ENCODE measurements around the gene PUS1.

Gene PUS1

DNA sequence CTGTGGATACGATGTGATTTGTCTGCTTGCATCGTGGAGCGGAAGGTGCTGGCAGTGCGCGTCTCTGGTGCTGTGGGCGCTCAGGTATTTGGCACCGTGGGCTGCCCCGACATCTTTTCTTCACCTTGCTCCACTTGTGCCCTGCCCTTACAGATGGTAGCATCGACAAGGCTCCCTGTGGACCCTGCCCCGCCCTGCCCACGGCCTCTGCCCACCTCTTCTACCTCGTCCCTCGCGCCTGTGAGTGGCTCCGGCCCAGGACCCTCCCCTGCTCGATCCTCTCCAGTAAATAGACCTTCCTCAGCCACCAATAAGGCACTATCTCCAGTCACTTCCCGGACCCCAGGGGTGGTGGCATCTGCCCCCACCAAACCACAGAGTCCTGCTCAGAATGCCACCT, 57.3 kb downstream of the PUS1 start:
- no peaks in the 10 kb centered on the region for H3K9me3 ChIP-seq
- peaks cover 51% of the 10 kb centered on the region for H3K36me3 ChIP-seq (replicated peaks)
- H3K4me3 ChIP-seq, result no peak overlapping the region
- H3K4me1 ChIP-seq, result no peaks in the 10 kb centered on the region
- no peaks in the 10 kb centered on the region for H3K27me3 ChIP-seq (ENCODE audit: low read depth)
- in situ Hi-C loops (cut with MboI; ENCODE audit: low sequenced_read_pairs), result no loop called here
- no peak for DNase-seq (ENCODE audit: low spot score in 2 of 2)

- Histone ChIP-seq H3K27me3 (ENCODE audit: low read depth) (no peaks in the 10 kb centered on the region), H3K36me3 (replicated peaks) (peaks cover 52% of the 10 kb centered on the region), H3K4me3 (no peak overlapping the region), H3K4me1 (no peaks in the 10 kb centered on the region), H3K9me3 (no peaks in the 10 kb centered on the region)
- DNase-seq (ENCODE audit: low spot score in 2 of 2), result no peak
- in situ Hi-C loops (cut with MboI; ENCODE audit: low sequenced_read_pairs), result no loop called here
Measured at GRCh38 chr12:131986910-131987309, 57.8 kb downstream of the PUS1 start.

GRCh38 chr12:131987552-131987951, 58.5 kb downstream of the PUS1 start:
- Histone ChIP-seq H3K9me3 (no peaks in the 10 kb centered on the region), H3K4me1 (no peaks in the 10 kb centered on the region), H3K27me3 (ENCODE audit: low read depth) (no peaks in the 10 kb centered on the region), H3K36me3 (replicated peaks) (peaks cover 52% of the 10 kb centered on the region), H3K4me3 (no peak overlapping the region)
- DNase-seq (ENCODE audit: low spot score in 2 of 2), result no peak
- in situ Hi-C loops (cut with MboI; ENCODE audit: low sequenced_read_pairs), result no loop called here

- in situ Hi-C loops (cut with MboI; ENCODE audit: low sequenced_read_pairs), result no loop called here
- H3K4me3 ChIP-seq, result no peak overlapping the region
- H3K36me3 ChIP-seq (replicated peaks), result peaks cover 57% of the 10 kb centered on the region
- H3K4me1 ChIP-seq, result no peaks in the 10 kb centered on the region
- no peaks in the 10 kb centered on the region for H3K9me3 ChIP-seq
- DNase-seq (ENCODE audit: low spot score in 2 of 2), result no peak
- no peaks in the 10 kb centered on the region for H3K27me3 ChIP-seq (ENCODE audit: low read depth)
Measured at GRCh38 chr12:131988054-131988796, 59.1 kb downstream of the PUS1 start.

DNA sequence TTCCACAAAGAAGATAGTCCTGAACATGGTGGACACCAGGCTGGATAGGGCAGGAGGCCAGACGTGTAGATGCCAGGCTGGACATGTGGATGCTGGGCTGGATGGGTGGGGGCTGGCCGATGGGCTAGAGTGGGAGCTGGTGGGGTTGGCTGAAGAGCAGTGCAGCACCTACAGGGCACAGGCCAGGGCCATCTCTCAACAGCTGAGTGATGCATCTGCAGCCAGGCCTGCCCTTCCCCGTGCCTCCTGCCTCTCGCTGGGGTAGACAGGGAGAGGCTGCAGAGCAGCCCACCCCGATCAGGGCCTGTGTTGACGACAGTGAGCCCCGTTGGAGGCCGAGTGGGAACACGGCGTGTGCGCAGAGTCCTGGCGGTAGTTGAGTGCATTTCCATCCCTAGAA, 59.9 kb downstream of the PUS1 start:
- no peak overlapping the region for H3K4me3 ChIP-seq

GRCh38 chr12:131990066-131990979, 61.2 kb downstream of the PUS1 start:
- H3K4me1 ChIP-seq, result no peaks in the 10 kb centered on the region
- in situ Hi-C loops (cut with MboI; ENCODE audit: low sequenced_read_pairs), result no loop called here
- H3K4me3 ChIP-seq, result no peak overlapping the region
- DNase-seq (ENCODE audit: low spot score in 2 of 2), result no peak
- H3K9me3 ChIP-seq, result no peaks in the 10 kb centered on the region
- peaks cover 53% of the 10 kb centered on the region for H3K36me3 ChIP-seq (replicated peaks)
- no peaks in the 10 kb centered on the region for H3K27me3 ChIP-seq (ENCODE audit: low read depth)

More for the DNA sequence above, 59.9 kb downstream of the PUS1 start:
- H3K27me3 ChIP-seq (ENCODE audit: low read depth), result no peaks in the 10 kb centered on the region
- in situ Hi-C loops (cut with MboI; ENCODE audit: low sequenced_read_pairs), result no loop called here
- no peak for DNase-seq (ENCODE audit: low spot score in 2 of 2)
- H3K9me3 ChIP-seq, result no peaks in the 10 kb centered on the region
- peaks cover 53% of the 10 kb centered on the region for H3K36me3 ChIP-seq (replicated peaks)
- H3K4me1 ChIP-seq, result no peaks in the 10 kb centered on the region

GRCh38 chr12:131990980-131991305, 61.9 kb downstream of the PUS1 start:
- H3K4me3 ChIP-seq, result no peak overlapping the region
- no peaks in the 10 kb centered on the region for H3K9me3 ChIP-seq
- in situ Hi-C loops (cut with MboI; ENCODE audit: low sequenced_read_pairs), result no loop called here
- H3K27me3 ChIP-seq (ENCODE audit: low read depth), result no peaks in the 10 kb centered on the region
- H3K4me1 ChIP-seq, result no peaks in the 10 kb centered on the region
- DNase-seq (ENCODE audit: low spot score in 2 of 2), result no peak
- peaks cover 52% of the 10 kb centered on the region for H3K36me3 ChIP-seq (replicated peaks)

DNA sequence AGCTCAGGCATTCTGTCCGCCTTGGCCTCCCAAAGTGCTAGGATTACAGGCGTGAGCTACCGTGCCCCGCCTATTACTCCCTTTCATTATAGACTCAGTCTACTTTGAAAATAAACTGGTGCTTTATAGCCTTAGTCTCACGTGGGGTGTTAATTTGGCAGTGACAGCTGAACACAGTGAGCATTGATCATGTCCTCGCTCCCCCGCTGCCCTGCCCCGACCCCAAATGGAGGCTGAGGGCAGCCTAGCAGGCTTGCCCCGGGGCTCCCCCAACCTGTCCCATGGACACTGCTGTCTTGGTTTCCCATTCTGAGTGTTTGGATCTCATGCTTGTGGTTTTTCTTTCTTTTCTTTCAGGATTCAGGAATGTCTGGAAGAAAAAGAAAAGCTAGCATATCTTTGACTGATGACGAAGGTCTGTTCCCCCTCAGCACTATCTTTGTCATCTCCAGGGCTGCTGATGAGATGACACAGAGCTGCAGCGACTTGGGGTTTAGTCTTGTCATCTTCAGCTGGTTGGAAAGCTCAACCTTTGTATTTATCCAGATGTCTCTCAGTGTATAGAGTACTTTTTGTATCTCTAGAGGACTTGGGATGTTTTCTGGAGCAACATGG, 62.8 kb downstream of the PUS1 start:
- in situ Hi-C loops (cut with MboI; ENCODE audit: low sequenced_read_pairs), result no loop called here
- Histone ChIP-seq H3K36me3 (replicated peaks) (peaks cover 50% of the 10 kb centered on the region), H3K9me3 (no peaks in the 10 kb centered on the region), H3K27me3 (ENCODE audit: low read depth) (no peaks in the 10 kb centered on the region), H3K4me1 (peaks cover 5% of the 10 kb centered on the region), H3K4me3 (no peak overlapping the region)
- no peak for DNase-seq (ENCODE audit: low spot score in 2 of 2)

DNA sequence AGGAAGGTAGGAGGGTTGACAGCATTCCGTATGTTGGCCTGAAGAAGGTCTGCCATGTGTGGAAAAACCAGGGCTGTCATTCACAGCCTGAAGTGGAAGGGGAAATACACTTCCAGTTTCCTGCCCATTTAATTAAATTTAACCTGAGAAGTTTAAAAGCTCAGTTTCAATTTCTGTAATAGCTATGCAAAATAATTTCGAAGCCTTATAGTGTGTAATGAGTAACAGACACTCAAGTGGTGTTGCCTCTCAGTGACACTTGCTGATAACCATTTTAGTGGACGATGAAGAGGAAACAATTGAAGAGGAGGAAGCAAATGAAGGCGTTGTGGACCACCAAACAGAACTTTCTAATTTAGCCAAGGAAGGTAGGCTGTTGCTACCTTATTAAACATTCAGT, 65.5 kb downstream of the PUS1 start:
- Histone ChIP-seq H3K9me3 (no peaks in the 10 kb centered on the region), H3K4me3 (no peak overlapping the region), H3K4me1 (peaks cover 6% of the 10 kb centered on the region), H3K36me3 (replicated peaks) (peaks cover 35% of the 10 kb centered on the region), H3K27me3 (ENCODE audit: low read depth) (no peaks in the 10 kb centered on the region)
- no peak for DNase-seq (ENCODE audit: low spot score in 2 of 2)
- in situ Hi-C loops (cut with MboI; ENCODE audit: low sequenced_read_pairs), result no loop called here

Data from HAP-1 (cell line).